ACHN (cell line): ENCODE data around the gene ZNF425.
"Not testable (repeated sequence)": the region's sequence is repeated elsewhere in the genome, so short reads cannot be mapped to it uniquely, and the experiment has no call there.

ENCODE experiments used
- DNase-seq: peaks from one replicate; pipeline ENCODE4 v3.0.0-alpha.2; 2015
- in situ Hi-C: cut with HindIII; loops from 2 replicates; pipeline ENCODE4 v1.10.0; 2017; ENCODE audit warnings: low sequenced_read_pairs, low pct_ligation_motif_present, low pct_unique_long_range_greater_than_20kb

ZNF425 gene

GRCh38 chr7:149140831-149141230 is 14.7 kb upstream of the ZNF425 start:
- in situ Hi-C loops = no loop called here

GRCh38 chr7:149136118-149136517 is 10.0 kb upstream of the ZNF425 start:
- no peak for DNase-seq
- in situ Hi-C loops = no loop called here

More at GRCh38 chr7:149140831-149141230, 14.7 kb upstream of the ZNF425 start:
- no peak for DNase-seq

- in situ Hi-C loops = no loop called here
Measured at GRCh38 chr7:149133028-149133710, 7.0 kb upstream of the ZNF425 start.

GRCh38 chr7:149130572-149131198 is 4.6 kb upstream of the ZNF425 start:
- in situ Hi-C loops = no loop called here
- DNase-seq = no peak

More at GRCh38 chr7:149133028-149133710, 7.0 kb upstream of the ZNF425 start:
- no peak for DNase-seq

GRCh38 chr7:149126662-149127266 is 640 bp upstream of the ZNF425 start:
- in situ Hi-C loops = no loop called here
- DNase-seq = peak; percentile 48

- in situ Hi-C loops = no loop called here
- peak; percentile 26 for DNase-seq
Measured at GRCh38 chr7:149125189-149125862, 798 bp downstream of the ZNF425 start.

GRCh38 chr7:149109969-149110368 is 16.2 kb downstream of the ZNF425 start:
- in situ Hi-C loops = no loop called here
- no peak for DNase-seq

- no peak for DNase-seq
- in situ Hi-C loops = no loop called here
Measured at GRCh38 chr7:149104749-149105148, 21.4 kb downstream of the ZNF425 start.

GRCh38 chr7:149104214-149104613 is 21.9 kb downstream of the ZNF425 start:
- DNase-seq = no peak
- in situ Hi-C loops = no loop called here

GRCh38 chr7:149103424-149103823 is 22.7 kb downstream of the ZNF425 start:
- no peak for DNase-seq
- in situ Hi-C loops = no loop called here

GRCh38 chr7:149102666-149103065 is 23.5 kb downstream of the ZNF425 start:
- DNase-seq = no peak
- in situ Hi-C loops = no loop called here

GRCh38 chr7:149100821-149101220 is 25.3 kb downstream of the ZNF425 start:
- in situ Hi-C loops = no loop called here
- no peak for DNase-seq

GRCh38 chr7:149099058-149099457 is 27.1 kb downstream of the ZNF425 start:
- DNase-seq = no peak
- in situ Hi-C loops = no loop called here

GRCh38 chr7:149097088-149097487 is 29.0 kb downstream of the ZNF425 start:
- DNase-seq = peak; percentile 13
- in situ Hi-C loops = no loop called here

GRCh38 chr7:149093228-149093627 is 32.9 kb downstream of the ZNF425 start:
- in situ Hi-C loops = no loop called here
- DNase-seq = no peak

GRCh38 chr7:149092244-149092643 is 33.9 kb downstream of the ZNF425 start:
- DNase-seq, in situ Hi-C loops: not testable (repeated sequence)

- peak; percentile 95 for DNase-seq
- in situ Hi-C loops = no loop called here
Measured at GRCh38 chr7:149090397-149091195, 35.5 kb downstream of the ZNF425 start, which contains the start of gene ZNF786. ZNF786 (minus strand) TSS chr7:149090718; CDS start chr7:149090640, 78 bp downstream.

- DNase-seq = no peak
- in situ Hi-C loops = no loop called here
Measured at GRCh38 chr7:149087376-149087775, 38.7 kb downstream of the ZNF425 start.
